PC-3 (cell line): ENCODE measurements around the gene RIMS4.

Experiments used
- CTCF ChIP-seq: fragments of 300-600 bp; sonication (generic); conservative IDR thresholded peaks from 2 replicates; pipeline ENCODE4 v1.5.1; 2017; ENCODE audit warnings: antibody characterized with exemption, low read depth, mild to moderate bottlenecking, low read length
- EZH2phosphoT487 ChIP-seq: fragments of 300-600 bp; sonication (generic); IDR thresholded peaks from 2 replicates; pipeline ENCODE4 v1.6.1; 2018; ENCODE audit warnings: mild to moderate bottlenecking, antibody characterized with exemption, low read length, borderline replicate concordance

- TF ChIP-seq CTCF (no peak), EZH2phosphoT487 (no peak)
These were observed 41.2 kb upstream of the RIMS4 start for GRCh38 chr20:44851545-44851944.
